Fibroblast of lung (primary cell): ENCODE measurements around the gene ZNF608. TPM values are rescaled to one million over a fixed set of nuclear protein-coding genes. Genes with fewer than 3 reads are reported as not detected.

Source experiments
- DNase-seq, 2 donors: peaks; one replicate each; pipeline versions ENCODE4 v3.0.0 to v3.0.0-alpha.2; 2010; ENCODE audit warnings: low read depth in 2 of 2
- H2AFZ ChIP-seq: 2 replicates; pipeline ENCODE4 v1.5.1; 2012; ENCODE audit warnings: low read length, control low read depth, inconsistent platforms
- H3K27ac ChIP-seq: 2 replicates; pipeline ENCODE4 v1.5.1; 2011; ENCODE audit warnings: low read length, control low read depth; ENCODE audit not compliant: insufficient read depth
- H3K27me3 ChIP-seq: 2 replicates; pipeline ENCODE4 v1.5.1; 2011; ENCODE audit warnings: mild to moderate bottlenecking, low read length; ENCODE audit not compliant: control insufficient read depth, insufficient read depth
- H3K36me3 ChIP-seq: 2 replicates; pipeline ENCODE4 v1.5.1; 2011; ENCODE audit warnings: low read length; ENCODE audit not compliant: control insufficient read depth, insufficient read depth
- H3K4me1 ChIP-seq: 2 replicates; pipeline ENCODE4 v1.5.1; 2011; ENCODE audit warnings: low read length; ENCODE audit not compliant: control insufficient read depth, insufficient read depth; ENCODE audit errors: extremely low read depth
- H3K4me2 ChIP-seq: 2 replicates; pipeline ENCODE4 v1.5.1; 2011; ENCODE audit warnings: low read length, control low read depth; ENCODE audit not compliant: insufficient read depth; ENCODE audit errors: extremely low read depth
- H3K4me3 ChIP-seq, 4 experiments: fragments of 200-600 bp in 1 of 4; sonication (generic) in 1 of 4; replicated peaks in 1 of 4; 2 replicates each; pipeline ENCODE4 v1.5.1; 2011 to 2016; ENCODE audit warnings: low read length in 4 of 4, low read depth in 3 of 4, mild to moderate bottlenecking in 3 of 4, control low read depth in 2 of 4, inconsistent platforms in 1 of 4, mixed read lengths in 1 of 4; ENCODE audit not compliant: insufficient read depth in 1 of 4; ENCODE audit errors: control extremely low read depth in 1 of 4
- H3K79me2 ChIP-seq: 2 replicates; pipeline ENCODE4 v1.5.1; 2012; ENCODE audit warnings: mild to moderate bottlenecking, low read length, inconsistent platforms; ENCODE audit not compliant: control insufficient read depth, insufficient read depth
- H3K9ac ChIP-seq: 2 replicates; pipeline ENCODE4 v1.5.1; 2011; ENCODE audit warnings: mild to moderate bottlenecking, low read length, control low read depth; ENCODE audit not compliant: insufficient read depth
- H3K9me3 ChIP-seq: 2 replicates; pipeline ENCODE4 v1.5.1; 2012; ENCODE audit warnings: low read depth, low read length; ENCODE audit not compliant: control insufficient read depth, insufficient read depth
- H4K20me1 ChIP-seq: 2 replicates; pipeline ENCODE4 v1.5.1; 2011; ENCODE audit warnings: low read length; ENCODE audit not compliant: control insufficient read depth, insufficient read depth; ENCODE audit errors: extremely low read depth
- CTCF ChIP-seq, 2 donors: IDR thresholded peaks in 1 of 2; conservative IDR thresholded peaks in 1 of 2; 1 replicate in 1 of 2; 2 replicates in 1 of 2; pipeline ENCODE4 v1.5.1; 2011 to 2012; ENCODE audit warnings: low read length in 2 of 2, control low read depth in 1 of 2, inconsistent platforms in 1 of 2, low read depth in 1 of 2, mild to moderate bottlenecking in 1 of 2
- EZH2 ChIP-seq: IDR thresholded peaks from 2 replicates; pipeline ENCODE4 v1.5.1; 2012; ENCODE audit warnings: low read length, control low read depth, mild to moderate bottlenecking; ENCODE audit errors: missing control alignments
- polyA plus RNA-seq, 2 donors: library from polyadenylated mRNA; depleted of rRNA in 1 of 2; stranded (reverse) in 1 of 2; unstranded in 1 of 2; fragments of >200 nt; gene quantifications; 2 replicates each; pipeline ENCODE4 v1.2.1, GENCODE V29; 2011 to 2012; ENCODE audit warnings: missing spikeins in 1 of 2
- total RNA-seq: library from RNA; depleted of rRNA; stranded (reverse); fragments of >200 nt; gene quantifications from 2 replicates; pipeline ENCODE4 v1.2.1, GENCODE V29; 2014

ZNF608 gene
- total and polyA plus RNA-seq, 2 donors (not counting 1 experiment from before 2014, with no cell fraction given): 12.4 to 25.3 TPM

- H3K27me3 ChIP-seq: no peaks in the 10 kb centered on the region
- no peak for DNase-seq
- TF ChIP-seq CTCF (conservative IDR thresholded peaks at IDR 0.05 in 1 of 2, IDR thresholded peaks at IDR 0.05 in 1 of 2; ENCODE audit: low read depth in 1 of 2, low read length in 2 of 2) (no peak), EZH2 (no peak)
- no peaks in the 10 kb centered on the region for H4K20me1 ChIP-seq
- no peak overlapping the region for H2AFZ ChIP-seq
- H3K4me2 ChIP-seq: no peak overlapping the region
- no peak overlapping the region for H3K9ac ChIP-seq
- H3K79me2 ChIP-seq: peaks cover 12% of the 10 kb centered on the region
- no peak overlapping the region for H3K4me3 ChIP-seq
- H3K27ac ChIP-seq: no peak overlapping the region
- no peaks in the 10 kb centered on the region for H3K36me3 ChIP-seq
- no peaks in the 10 kb centered on the region for H3K9me3 ChIP-seq
- peaks cover 10% of the 10 kb centered on the region for H3K4me1 ChIP-seq
These were observed 41.7 kb downstream of the ZNF608 start for GRCh38 chr5:124704594-124705284.

- Histone ChIP-seq H4K20me1 (no peaks in the 10 kb centered on the region), H3K9me3 (no peaks in the 10 kb centered on the region), H3K9ac (no peak overlapping the region), H3K79me2 (peaks cover 12% of the 10 kb centered on the region), H3K27me3 (no peaks in the 10 kb centered on the region), H2AFZ (no peak overlapping the region), H3K4me2 (no peak overlapping the region), H3K4me1 (peaks cover 12% of the 10 kb centered on the region), H3K4me3 (no peak overlapping the region), H3K27ac (no peak overlapping the region), H3K36me3 (no peaks in the 10 kb centered on the region)
- no peak for DNase-seq
- TF ChIP-seq EZH2: no peak
- TF ChIP-seq CTCF (conservative IDR thresholded peaks at IDR 0.05 in 1 of 2, IDR thresholded peaks at IDR 0.05 in 1 of 2; ENCODE audit: low read depth in 1 of 2, low read length in 2 of 2): no peak
These were observed 42.4 kb downstream of the ZNF608 start for GRCh38 chr5:124703995-124704394.

DNA sequence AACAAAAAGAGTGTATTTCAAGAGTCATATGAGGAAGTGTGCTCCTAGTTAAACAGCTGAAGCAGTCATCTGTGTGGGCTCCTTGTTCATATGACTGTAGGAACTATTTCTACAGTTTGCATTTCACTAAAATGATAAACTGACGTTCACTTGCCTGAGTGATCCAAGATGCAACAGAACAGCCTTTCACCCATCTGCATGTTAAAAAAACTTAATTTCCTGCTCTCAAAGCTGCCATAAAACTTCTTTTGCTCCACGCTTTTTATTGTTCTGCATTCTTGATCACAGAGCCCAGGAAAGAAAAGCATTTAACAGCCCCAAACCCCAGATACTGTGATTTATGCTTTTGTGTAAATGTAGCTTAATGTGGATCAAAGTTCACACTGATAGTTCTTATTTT lies 43.9 kb downstream of the ZNF608 start:
- no peaks in the 10 kb centered on the region for H3K9me3 ChIP-seq
- TF ChIP-seq EZH2: no peak
- no peak for TF ChIP-seq CTCF (conservative IDR thresholded peaks at IDR 0.05 in 1 of 2, IDR thresholded peaks at IDR 0.05 in 1 of 2; ENCODE audit: low read depth in 1 of 2, low read length in 2 of 2)
- peaks cover 12% of the 10 kb centered on the region for H3K79me2 ChIP-seq
- H3K36me3 ChIP-seq: no peaks in the 10 kb centered on the region
- no peaks in the 10 kb centered on the region for H4K20me1 ChIP-seq
- H3K4me1 ChIP-seq: peaks cover 19% of the 10 kb centered on the region
- DNase-seq: peak in 1 of 2 donors; percentile 19
- H3K27ac ChIP-seq: no peak overlapping the region
- no peak overlapping the region for H3K9ac ChIP-seq
- no peak overlapping the region for H2AFZ ChIP-seq
- H3K4me2 ChIP-seq: no peak overlapping the region
- H3K4me3 ChIP-seq: no peak overlapping the region
- H3K27me3 ChIP-seq: no peaks in the 10 kb centered on the region
